WI38 (cell line): ENCODE data around the gene PRRT4.

ENCODE experiments used
- H3K4me3 ChIP-seq: 2 replicates; pipeline ENCODE4 v1.5.1; 2011; ENCODE audit warnings: low read depth, mild to moderate bottlenecking, control low read depth, low read length
- TF ChIP-seq, protein P1 (sequence below): IDR thresholded peaks from 2 replicates; pipeline ENCODE4 v1.5.1; 2012; ENCODE audit warnings: low read depth, mild to moderate bottlenecking, control low read depth, low read length

The PRRT4 gene

DNA sequence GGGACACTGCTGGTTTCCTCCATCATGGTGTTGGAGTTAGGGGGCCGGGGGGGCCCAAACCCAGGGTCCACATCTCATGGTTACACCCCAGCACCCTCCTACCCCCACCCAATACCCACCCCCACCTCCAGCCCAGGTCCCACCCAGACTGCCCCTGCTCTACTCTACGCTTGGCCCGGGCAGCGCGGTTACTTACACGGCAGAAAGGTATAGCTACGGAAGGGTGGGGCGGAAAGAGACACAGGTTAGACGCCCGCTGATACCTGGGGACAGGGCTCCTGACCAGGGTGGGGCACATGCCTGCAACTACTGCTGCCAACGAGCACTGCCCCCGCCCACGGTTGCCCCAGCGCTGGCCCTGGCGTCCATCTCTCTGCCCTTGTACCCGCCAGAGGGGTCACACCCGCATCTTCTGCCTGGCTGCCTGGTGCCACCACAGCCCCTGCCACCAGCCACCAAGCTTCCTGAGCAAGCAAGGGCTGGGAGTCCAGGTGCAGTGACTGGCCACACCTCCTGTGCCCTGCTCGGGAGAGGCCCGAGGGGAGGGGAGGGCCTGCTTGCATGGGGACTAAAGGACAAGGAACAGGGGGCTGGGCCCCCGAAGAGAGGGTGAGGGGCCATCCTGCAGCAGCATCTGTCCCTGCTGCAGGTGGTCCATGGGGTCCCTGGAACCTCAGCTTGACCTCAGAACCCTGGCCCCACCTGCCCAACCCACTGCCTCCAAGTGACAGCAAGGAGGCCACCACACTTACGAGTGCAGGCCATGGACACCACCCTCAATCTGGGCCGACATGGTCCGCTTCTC lies 32.2 kb upstream of the PRRT4 start:
- no peak overlapping the region for H3K4me3 ChIP-seq
- TF ChIP-seq, protein P1, sequence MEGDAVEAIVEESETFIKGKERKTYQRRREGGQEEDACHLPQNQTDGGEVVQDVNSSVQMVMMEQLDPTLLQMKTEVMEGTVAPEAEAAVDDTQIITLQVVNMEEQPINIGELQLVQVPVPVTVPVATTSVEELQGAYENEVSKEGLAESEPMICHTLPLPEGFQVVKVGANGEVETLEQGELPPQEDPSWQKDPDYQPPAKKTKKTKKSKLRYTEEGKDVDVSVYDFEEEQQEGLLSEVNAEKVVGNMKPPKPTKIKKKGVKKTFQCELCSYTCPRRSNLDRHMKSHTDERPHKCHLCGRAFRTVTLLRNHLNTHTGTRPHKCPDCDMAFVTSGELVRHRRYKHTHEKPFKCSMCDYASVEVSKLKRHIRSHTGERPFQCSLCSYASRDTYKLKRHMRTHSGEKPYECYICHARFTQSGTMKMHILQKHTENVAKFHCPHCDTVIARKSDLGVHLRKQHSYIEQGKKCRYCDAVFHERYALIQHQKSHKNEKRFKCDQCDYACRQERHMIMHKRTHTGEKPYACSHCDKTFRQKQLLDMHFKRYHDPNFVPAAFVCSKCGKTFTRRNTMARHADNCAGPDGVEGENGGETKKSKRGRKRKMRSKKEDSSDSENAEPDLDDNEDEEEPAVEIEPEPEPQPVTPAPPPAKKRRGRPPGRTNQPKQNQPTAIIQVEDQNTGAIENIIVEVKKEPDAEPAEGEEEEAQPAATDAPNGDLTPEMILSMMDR = no peak

GRCh38 chr7:128392446-128393327 lies 31.2 kb upstream of the PRRT4 start:
- H3K4me3 ChIP-seq = no peak overlapping the region
- TF ChIP-seq, protein P1 = no peak

GRCh38 chr7:128391805-128392204 lies 30.3 kb upstream of the PRRT4 start:
- no peak overlapping the region for H3K4me3 ChIP-seq
- TF ChIP-seq, protein P1 = no peak

DNA sequence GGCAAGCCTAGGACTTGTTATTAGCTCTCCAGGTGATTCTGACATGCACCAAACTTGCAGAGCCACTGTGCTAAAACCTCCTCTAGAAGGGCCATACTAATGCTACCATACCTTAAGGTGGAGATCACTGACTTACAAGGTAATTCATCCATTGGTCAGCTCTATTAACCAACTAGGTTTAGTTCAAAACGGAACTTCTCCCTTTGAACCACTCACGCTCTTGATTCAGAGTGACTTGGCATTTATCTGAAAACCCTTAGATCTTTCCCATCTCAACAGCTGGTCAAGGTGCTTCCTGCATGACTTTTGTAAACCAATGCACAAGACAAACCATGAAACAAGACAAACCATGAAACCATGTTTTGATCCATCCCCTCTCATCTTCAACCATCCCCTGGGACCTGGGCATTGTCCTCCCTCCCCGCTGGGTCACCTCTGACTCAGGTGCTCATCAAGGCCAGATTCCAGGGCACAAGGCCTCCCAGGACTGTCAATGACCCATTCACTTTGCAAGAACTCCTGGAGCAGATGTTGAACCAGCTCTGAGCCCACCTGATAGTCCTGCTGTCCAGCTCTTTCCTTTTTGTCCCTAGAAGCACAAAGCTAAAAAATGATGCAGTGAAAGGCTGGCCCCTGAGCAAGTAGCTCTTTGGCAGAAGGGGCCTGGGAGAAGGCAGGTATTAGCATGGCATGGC lies 29.5 kb upstream of the PRRT4 start:
- TF ChIP-seq, protein P1 = no peak
- no peak overlapping the region for H3K4me3 ChIP-seq

DNA sequence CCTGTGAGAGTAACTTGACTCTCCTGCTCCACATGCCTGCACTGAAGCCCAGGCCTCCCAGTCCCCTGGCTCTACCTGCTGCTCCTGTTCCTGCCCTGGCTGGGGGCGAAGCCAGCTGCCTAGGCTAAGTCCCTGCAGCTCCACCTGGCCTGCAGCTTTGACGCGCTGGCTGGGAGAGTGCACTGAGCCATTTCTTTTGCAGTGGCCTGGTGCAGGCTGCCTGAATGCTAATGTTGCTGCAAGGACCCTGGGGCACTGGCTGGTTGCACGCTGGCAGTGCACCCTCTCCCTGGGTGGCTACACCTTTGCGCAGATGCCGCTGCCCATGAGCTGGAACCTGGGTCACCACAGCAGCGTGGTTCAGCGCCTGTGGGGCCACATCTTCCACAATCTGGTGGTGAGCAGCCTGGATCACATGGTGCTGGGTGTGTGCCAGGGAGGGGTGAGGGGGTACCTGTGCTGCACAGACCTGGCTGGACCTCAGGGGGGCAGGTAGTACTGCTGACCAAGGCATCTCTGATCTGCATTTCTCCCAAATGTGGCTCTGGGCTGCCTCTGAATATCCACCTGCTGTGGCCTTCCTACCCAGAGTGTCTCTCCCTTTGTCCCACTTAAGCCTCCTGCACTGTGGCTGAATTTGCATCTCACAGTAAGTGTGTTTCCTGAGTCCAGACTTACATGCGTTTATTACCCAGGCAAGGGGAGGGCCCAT lies 28.3 kb upstream of the PRRT4 start:
- TF ChIP-seq, protein P1 = no peak
- no peak overlapping the region for H3K4me3 ChIP-seq

- H3K4me3 ChIP-seq = no peak overlapping the region
- TF ChIP-seq, protein P1 = no peak
These were observed 27.7 kb upstream of the PRRT4 start for GRCh38 chr7:128389085-128389617.
